Endothelial cell of umbilical vein (primary cell): Measurements from ENCODE around the gene UHRF1. TPM values are rescaled to one million over a fixed set of nuclear protein-coding genes. Genes with fewer than 3 reads are reported as not detected.

Experiments used
- BruUV-seq: library from RNA; stranded (reverse); fragments of 400-500 nt; replicated peaks from 2 replicates; lab custom pipeline; 2021; lab: Mats Ljungman, UMichigan
- CTCF ChIA-PET: fragments of 300-600, 350-600 bp; sonication (Branson Sonifier 250); formaldehyde crosslinking; loops from one replicate; lab custom pipeline; 2021; ENCODE audit warnings: antibody characterized with exemption, inconsistent platforms; lab: Charles Lee
- POLR2A ChIA-PET: fragments of 300-600, 350-600 bp; sonication (Branson Sonifier 250); formaldehyde crosslinking; loops from one replicate; lab custom pipeline; 2021; ENCODE audit warnings: antibody characterized with exemption, inconsistent platforms; lab: Charles Lee
- DNase-seq: peaks from one replicate; pipeline ENCODE4 v3.0.0-alpha.2; 2011; ENCODE audit warnings: low read depth, low spot score
- FAIRE-seq: peaks from 2 replicates; lab custom pipeline; 2011; peaks lifted over from hg19 to GRCh38; lab: Jason Lieb, UNC
- H2AFZ ChIP-seq: 2 replicates; pipeline ENCODE4 v1.6.0; 2012; ENCODE audit warnings: low read depth, low read length, control low read depth, inconsistent platforms
- H3K27ac ChIP-seq: 2 replicates; pipeline ENCODE4 v1.5.1; 2011; ENCODE audit warnings: low read depth, mild to moderate bottlenecking, control low read depth, low read length, moderate library complexity; ENCODE audit not compliant: insufficient read depth
- H3K27me3 ChIP-seq, 2 experiments: 2 replicates each; pipeline versions ENCODE4 v1.6.0 to v1.6.1; 2011; ENCODE audit warnings: low read length in 2 of 2, mixed read lengths in 1 of 2; ENCODE audit not compliant: control insufficient read depth in 2 of 2, insufficient read depth in 2 of 2
- H3K36me3 ChIP-seq, 2 experiments: 2 replicates in 1 of 2; 3 replicates in 1 of 2; pipeline ENCODE4 v1.5.1; 2011; ENCODE audit warnings: low read length in 2 of 2, mild to moderate bottlenecking in 1 of 2, moderate library complexity in 1 of 2; ENCODE audit not compliant: control insufficient read depth in 2 of 2, insufficient read depth in 2 of 2; ENCODE audit errors: extremely low read depth in 1 of 2
- H3K4me1 ChIP-seq: 3 replicates; pipeline ENCODE4 v1.5.1; 2011; ENCODE audit warnings: mild to moderate bottlenecking, low read length; ENCODE audit not compliant: control insufficient read depth, insufficient read depth; ENCODE audit errors: extremely low read depth
- H3K4me2 ChIP-seq: 2 replicates; pipeline ENCODE4 v1.6.1; 2011; ENCODE audit warnings: low read length, control low read depth, mixed read lengths; ENCODE audit not compliant: insufficient read depth
- H3K4me3 ChIP-seq, 3 experiments: fragments of 200-600 bp in 1 of 3; sonication (generic), shearing (Covaris generic) in 1 of 3; replicated peaks in 1 of 3; 2 replicates each; pipeline ENCODE4 v1.5.1; 2011 to 2016; ENCODE audit warnings: control low read depth in 3 of 3, low read length in 3 of 3, mild to moderate bottlenecking in 2 of 3, inconsistent platforms in 1 of 3, low read depth in 1 of 3, moderate library complexity in 1 of 3; ENCODE audit not compliant: insufficient read depth in 1 of 3
- H3K79me2 ChIP-seq: 2 replicates; pipeline ENCODE4 v1.6.0; 2012; ENCODE audit warnings: low read length, inconsistent platforms; ENCODE audit not compliant: control insufficient read depth, insufficient read depth
- H3K9ac ChIP-seq: replicated peaks from 2 replicates; pipeline ENCODE3; 2011; ENCODE audit warnings: low read length, control low read depth; ENCODE audit not compliant: insufficient read depth; ENCODE audit errors: extremely low read depth
- H3K9me1 ChIP-seq: replicated peaks from 3 replicates; pipeline ENCODE4 v1.6.0; 2011; ENCODE audit warnings: mild to moderate bottlenecking, low read length; ENCODE audit not compliant: control insufficient read depth, insufficient read depth; ENCODE audit errors: extremely low read depth
- H3K9me3 ChIP-seq: replicated peaks from 2 replicates; pipeline ENCODE4 v1.5.1; 2012; ENCODE audit warnings: low read length, inconsistent platforms; ENCODE audit not compliant: control insufficient read depth, insufficient read depth
- H4K20me1 ChIP-seq: replicated peaks from 2 replicates; pipeline ENCODE3; 2011; ENCODE audit warnings: mild to moderate bottlenecking, low read length; ENCODE audit not compliant: control insufficient read depth, insufficient read depth; ENCODE audit errors: extremely low read depth
- EZH2 ChIP-seq: IDR thresholded peaks from 2 replicates; pipeline ENCODE4 v1.6.1; 2012; ENCODE audit warnings: borderline replicate concordance, low read depth, mild to moderate bottlenecking, moderate library complexity, low read length, inconsistent platforms; ENCODE audit not compliant: severe bottlenecking
- FOS ChIP-seq: IDR thresholded peaks from 2 replicates; pipeline ENCODE4 v1.6.1; 2011; ENCODE audit warnings: mild to moderate bottlenecking, low read length, moderate library complexity, borderline replicate concordance; ENCODE audit not compliant: insufficient read depth
- GATA2 ChIP-seq: IDR thresholded peaks from 2 replicates; pipeline ENCODE4 v1.7.0; 2011; ENCODE audit warnings: low read depth, mild to moderate bottlenecking, moderate library complexity, mixed read lengths, low read length; ENCODE audit not compliant: insufficient read length, insufficient read depth
- MYC ChIP-seq: IDR thresholded peaks from one replicate; pipeline ENCODE4 v1.6.1; 2011; ENCODE audit warnings: mild to moderate bottlenecking, low read depth, low read length
- POLR2AphosphoS5 ChIP-seq: IDR thresholded peaks from 2 replicates; pipeline ENCODE4 v1.6.1; 2012; ENCODE audit warnings: low read depth, mild to moderate bottlenecking, control low read depth, low read length, moderate library complexity; ENCODE audit not compliant: insufficient read depth
- dilution Hi-C: fragments of 300-500 bp; cut with MboI; formaldehyde crosslinking; loops from one replicate; pipeline ENCODE4 v1.15.0; 2019; ENCODE audit warnings: low sequenced_read_pairs; ENCODE audit not compliant: extremely low pct_ligation_motif_present
- intact Hi-C: fragments of 100-400 bp; cut with micrococcal nuclease; formaldehyde crosslinking; loops from one replicate; pipeline ENCODE4 v1.10.0; 2022
- polyA plus RNA-seq, 4 experiments: library from polyadenylated mRNA; depleted of rRNA in 3 of 4; stranded (reverse) in 3 of 4; unstranded in 1 of 4; fragments of >200 nt; gene quantifications; 2 replicates each; pipeline versions ENCODE4 v1.2.1 to v1.2.3, GENCODE V29; 2011 to 2012; ENCODE audit warnings: missing spikeins in 1 of 4
- total RNA-seq: library from RNA; stranded (reverse); gene quantifications from 2 replicates; pipeline ENCODE4 v1.2.3, GENCODE V29; 2021

Gene UHRF1
- total and polyA plus RNA-seq, 2 donors (not counting 3 experiments of a cell fraction or from before 2014, with no cell fraction given), result 13.3 to 76.8 TPM

GRCh38 chr19:4866595-4867424 lies 42.5 kb upstream of the UHRF1 start:
- H3K27ac ChIP-seq, result peak overlapping the region; percentile 31
- dilution Hi-C loops (no loop called here), intact Hi-C loops (loop anchor here (1.0 to 5.0 kb wide), 3 partner anchors 43 to 145 kb away; partner anchors contain the start of gene DPP9)
- POLR2A ChIA-PET, result interaction anchor here (0.9 to 1.3 kb wide), 3 partner anchors 46 to 102 kb away, joined by 3 to 8 read pairs (median 3); partner anchors contain the start of gene KDM4B
- CTCF ChIA-PET, result interaction anchor here (0.6 to 11.1 kb wide), 14 partner anchors 9 to 670 kb away, joined by 3 to 176 read pairs (median 4); partner anchors contain the start of genes FEM1A and UHRF1
- peak overlapping the region; percentile 70 to 95 (median 92) for H3K4me3 ChIP-seq
- H4K20me1 ChIP-seq, result no peaks in the 10 kb centered on the region
- peaks cover 0 to 2% of the 10 kb centered on the region in 2 experiments for H3K36me3 ChIP-seq
- peak overlapping the region; percentile 53 for H2AFZ ChIP-seq
- no peak for TF ChIP-seq GATA2
- TF ChIP-seq POLR2AphosphoS5, result no peak
- TF ChIP-seq MYC, result no peak
- TF ChIP-seq FOS, result no peak
- no peak for TF ChIP-seq EZH2
- no peaks in the 10 kb centered on the region for H3K9me3 ChIP-seq
- H3K27me3 ChIP-seq, result no peaks in the 10 kb centered on the region
- peaks cover 6% of the 10 kb centered on the region for H3K4me1 ChIP-seq
- FAIRE-seq (no peak), DNase-seq (peak; percentile 55)
- H3K79me2 ChIP-seq, result peaks cover 35% of the 10 kb centered on the region
- H3K9me1 ChIP-seq, result no peaks in the 10 kb centered on the region
- H3K4me2 ChIP-seq, result peak overlapping the region; percentile 61
- peak overlapping the region; percentile 70 for H3K9ac ChIP-seq
- TSS peak; percentile 37 for BruUV-seq
